GM12872 (cell line): Measurements from ENCODE around the gene SH3BP1.

Experiments
- CTCF ChIP-seq: IDR thresholded peaks from 3 replicates; pipeline ENCODE4 v1.5.1; 2011; ENCODE audit warnings: low read depth, mild to moderate bottlenecking, low read length, moderate library complexity; ENCODE audit not compliant: insufficient read depth

The SH3BP1 gene

GRCh38 chr22:37623075-37624016 lies 16.1 kb upstream of the SH3BP1 start:
- peak; percentile 75 for TF ChIP-seq CTCF

GRCh38 chr22:37624017-37624365 lies 15.5 kb upstream of the SH3BP1 start:
- no peak for TF ChIP-seq CTCF

GRCh38 chr22:37624876-37625275 lies 14.6 kb upstream of the SH3BP1 start:
- TF ChIP-seq CTCF, result no peak

GRCh38 chr22:37625737-37626136 lies 13.7 kb upstream of the SH3BP1 start:
- no peak for TF ChIP-seq CTCF

- no peak for TF ChIP-seq CTCF
Observed at GRCh38 chr22:37626144-37626543, 13.3 kb upstream of the SH3BP1 start.

- TF ChIP-seq CTCF, result no peak
Observed at GRCh38 chr22:37626556-37627075, 12.9 kb upstream of the SH3BP1 start.

GRCh38 chr22:37627121-37627520 lies 12.3 kb upstream of the SH3BP1 start:
- TF ChIP-seq CTCF, result no peak
